GM23248 (cell line): Measurements from ENCODE around the gene PHLDB1. TPM values are rescaled to one million over a fixed set of nuclear protein-coding genes. Genes with fewer than 3 reads are reported as not detected.

Experiments
- DNase-seq: peaks from one replicate; pipeline ENCODE4 v3.0.0-alpha.2; 2015
- H2AFZ ChIP-seq: fragments of 200-600 bp; sonication (generic); 2 replicates; pipeline ENCODE4 v1.6.1; 2016; ENCODE audit warnings: antibody characterized with exemption
- H3F3A ChIP-seq: fragments of 200-600 bp; sonication (generic); 2 replicates; pipeline ENCODE4 v1.6.1; 2016; ENCODE audit warnings: mild to moderate bottlenecking, antibody characterized with exemption, mixed run types; ENCODE audit not compliant: insufficient read depth
- H3K27ac ChIP-seq: fragments of 200-600 bp; sonication (generic); 2 replicates; pipeline ENCODE4 v1.5.1; 2016; ENCODE audit warnings: mild to moderate bottlenecking
- H3K27me3 ChIP-seq: fragments of 200-600 bp; sonication (generic); replicated peaks from 2 replicates; pipeline ENCODE4 v1.6.1; 2016; ENCODE audit warnings: mild to moderate bottlenecking; ENCODE audit not compliant: insufficient read depth
- H3K36me3 ChIP-seq: fragments of 200-600 bp; sonication (generic); 2 replicates; pipeline ENCODE4 v1.6.1; 2016; ENCODE audit warnings: low read depth, mild to moderate bottlenecking
- H3K4me1 ChIP-seq: fragments of 200-600 bp; sonication (generic); 2 replicates; pipeline ENCODE4 v1.6.1; 2016; ENCODE audit warnings: mild to moderate bottlenecking; ENCODE audit not compliant: insufficient read depth
- H3K4me2 ChIP-seq: fragments of 200-600 bp; sonication (generic); one replicate; pipeline ENCODE4 v1.6.1; 2016; ENCODE audit warnings: mild to moderate bottlenecking; ENCODE audit not compliant: unreplicated experiment
- H3K4me3 ChIP-seq: fragments of 200-600 bp; sonication (generic); 2 replicates; pipeline ENCODE4 v1.5.1; 2016; ENCODE audit warnings: mild to moderate bottlenecking
- H3K79me2 ChIP-seq: fragments of 200-600 bp; sonication (generic); 2 replicates; pipeline ENCODE4 v1.6.1; 2016; ENCODE audit warnings: mild to moderate bottlenecking; ENCODE audit not compliant: insufficient read depth
- H3K9ac ChIP-seq: fragments of 200-600 bp; sonication (generic); 2 replicates; pipeline ENCODE4 v1.6.1; 2016; ENCODE audit warnings: mild to moderate bottlenecking
- H3K9me2 ChIP-seq: fragments of 200-600 bp; sonication (generic); 2 replicates; pipeline ENCODE4 v1.6.1; 2016; ENCODE audit warnings: mixed run types, mild to moderate bottlenecking, moderate library complexity; ENCODE audit not compliant: insufficient read depth
- H3K9me3 ChIP-seq: fragments of 200-600 bp; sonication (generic); one replicate; pipeline ENCODE4 v1.6.1; 2017; ENCODE audit warnings: low read depth
- H4K20me1 ChIP-seq: fragments of 200-600 bp; sonication (generic); 2 replicates; pipeline ENCODE4 v1.6.0; 2016; ENCODE audit not compliant: insufficient read depth
- EZH2 ChIP-seq: fragments of 200-600 bp; sonication (generic); IDR thresholded peaks from 2 replicates; pipeline ENCODE4 v1.6.1; 2018; ENCODE audit warnings: antibody characterized with exemption, mild to moderate bottlenecking; ENCODE audit not compliant: insufficient read depth, poor library complexity, severe bottlenecking
- EZH2phosphoT487 ChIP-seq: fragments of 200-600 bp; sonication (generic); IDR thresholded peaks from 2 replicates; pipeline ENCODE4 v1.6.1; 2018; ENCODE audit warnings: antibody characterized with exemption, moderate library complexity, mild to moderate bottlenecking, low read depth; ENCODE audit not compliant: insufficient read depth
- WGBS, 2 experiments: methylation state at CpG; one replicate each; pipeline ENCODE4 v1.1.6; 2015 to 2017; ENCODE audit warnings: low lambda C conversion rate in 2 of 2, low coverage in 1 of 2; ENCODE audit errors: missing lambda C conversion rate in 2 of 2; 5-methylcytosine and 5-hydroxymethylcytosine counted together
- in situ Hi-C: fragments of 300-500 bp; cut with MboI; formaldehyde crosslinking; loops from 2 replicates; pipeline ENCODE4 v1.15.0; 2020
- polyA plus RNA-seq: library from polyadenylated mRNA; unstranded; fragments of >200 nt; fragmentation: Nextera tagmentation; extraction: Ambion mirVana; gene quantifications from 2 replicates; pipeline ENCODE4 v1.2.1, GENCODE V29; 2016
- total RNA-seq: library from RNA; depleted of rRNA; stranded (reverse); fragments of >200 nt; shearing (Covaris generic); gene quantifications from 2 replicates; pipeline ENCODE4 v1.2.3, GENCODE V29; 2014

PHLDB1 gene
- total and polyA plus RNA-seq, 2 experiments from 2014 or later = 91.7 to 102 TPM

- H2AFZ ChIP-seq = no peak overlapping the region
- H4K20me1 ChIP-seq = no peaks in the 10 kb centered on the region
- H3K27ac ChIP-seq = no peak overlapping the region
- no peak for DNase-seq
- H3K4me3 ChIP-seq = no peak overlapping the region
- H3K27me3 ChIP-seq = no peaks in the 10 kb centered on the region
- no peaks in the 10 kb centered on the region for H3K36me3 ChIP-seq
- H3K9ac ChIP-seq = no peak overlapping the region
- H3K4me1 ChIP-seq = no peaks in the 10 kb centered on the region
- H3K4me2 ChIP-seq = no peak overlapping the region
- WGBS, 2 experiments = 66 to 74% methylated on average over 8 of the region's 8 CpGs
- no peaks in the 10 kb centered on the region for H3K9me2 ChIP-seq
- in situ Hi-C loops = loop anchor here (10.0 kb wide), 1 partner anchor 247 kb away; no protein-coding TSS in a partner anchor
- TF ChIP-seq EZH2 = no peak
- TF ChIP-seq EZH2phosphoT487 = no peak
- H3K79me2 ChIP-seq = no peaks in the 10 kb centered on the region
- no peaks in the 10 kb centered on the region for H3F3A ChIP-seq
- no peaks in the 10 kb centered on the region for H3K9me3 ChIP-seq
These were observed 89.9 kb downstream of the PHLDB1 start for GRCh38 chr11:118697346-118697745.

- no peaks in the 10 kb centered on the region for H3K9me2 ChIP-seq
- H2AFZ ChIP-seq = no peak overlapping the region
- no peak overlapping the region for H3K4me2 ChIP-seq
- no peaks in the 10 kb centered on the region for H3K4me1 ChIP-seq
- H3K36me3 ChIP-seq = no peaks in the 10 kb centered on the region
- 75 to 80% methylated on average over 7 of the region's 7 CpGs for WGBS, 2 experiments
- no peaks in the 10 kb centered on the region for H3K9me3 ChIP-seq
- TF ChIP-seq EZH2phosphoT487 = no peak
- no peak for TF ChIP-seq EZH2
- no peak overlapping the region for H3K9ac ChIP-seq
- no peak overlapping the region for H3K27ac ChIP-seq
- H3F3A ChIP-seq = no peaks in the 10 kb centered on the region
- no peak overlapping the region for H3K4me3 ChIP-seq
- no peaks in the 10 kb centered on the region for H3K79me2 ChIP-seq
- no peaks in the 10 kb centered on the region for H3K27me3 ChIP-seq
- no peaks in the 10 kb centered on the region for H4K20me1 ChIP-seq
- no peak for DNase-seq
- in situ Hi-C loops = loop anchor here (10.0 kb wide), 1 partner anchor 245 kb away; no protein-coding TSS in a partner anchor
These were observed 92.2 kb downstream of the PHLDB1 start for GRCh38 chr11:118699506-118700220.

- H3K4me2 ChIP-seq = no peak overlapping the region
- 91% methylated on average over 5 of the region's 5 CpGs for WGBS, 2 experiments
- TF ChIP-seq EZH2 = no peak
- no peak for TF ChIP-seq EZH2phosphoT487
These were observed 96.2 kb downstream of the PHLDB1 start for GRCh38 chr11:118703563-118704106.

GRCh38 chr11:118705111-118705741 lies 97.8 kb downstream of the PHLDB1 start:
- no peak for TF ChIP-seq EZH2
- TF ChIP-seq EZH2phosphoT487 = no peak
- Histone ChIP-seq H3K4me3 (no peak overlapping the region), H3K27ac (no peak overlapping the region), H3K9ac (no peak overlapping the region), H3F3A (no peaks in the 10 kb centered on the region), H3K4me2 (no peak overlapping the region), H3K9me3 (no peaks in the 10 kb centered on the region), H3K36me3 (no peaks in the 10 kb centered on the region), H3K4me1 (no peaks in the 10 kb centered on the region), H2AFZ (no peak overlapping the region), H4K20me1 (no peaks in the 10 kb centered on the region), H3K79me2 (no peaks in the 10 kb centered on the region), H3K9me2 (no peaks in the 10 kb centered on the region), H3K27me3 (no peaks in the 10 kb centered on the region; the same call in 1 of the 2 replicates)
- WGBS, 2 experiments = 69 to 73% methylated on average over 15 of the region's 15 CpGs
- DNase-seq = no peak
- in situ Hi-C loops = no loop called here

More at GRCh38 chr11:118703563-118704106, 96.2 kb downstream of the PHLDB1 start:
- no peak overlapping the region for H3K9ac ChIP-seq
- H3K27me3 ChIP-seq = no peaks in the 10 kb centered on the region; the same call in 1 of the 2 replicates
- no peaks in the 10 kb centered on the region for H3K9me3 ChIP-seq
- H3K4me3 ChIP-seq = no peak overlapping the region
- in situ Hi-C loops = no loop called here
- no peak overlapping the region for H3K27ac ChIP-seq
- H3K9me2 ChIP-seq = no peaks in the 10 kb centered on the region
- H2AFZ ChIP-seq = no peak overlapping the region
- H3F3A ChIP-seq = no peaks in the 10 kb centered on the region
- no peak for DNase-seq
- H4K20me1 ChIP-seq = no peaks in the 10 kb centered on the region
- H3K36me3 ChIP-seq = no peaks in the 10 kb centered on the region
- no peaks in the 10 kb centered on the region for H3K4me1 ChIP-seq
- no peaks in the 10 kb centered on the region for H3K79me2 ChIP-seq
